Measurements from ENCODE around the gene SLC2A14.
"Not testable (repeated sequence)": the region's sequence is repeated elsewhere in the genome, so short reads cannot be mapped to it uniquely, and the experiment has no call there.

Gene SLC2A14

GRCh38 chr12:7806863-7807487, 65.7 kb downstream of the SLC2A14 start:
- H3K4me3 ChIP-seq (ENCODE audit: low read length): no peak overlapping the region
- no peak for DNase-seq (ENCODE audit: low read depth)
- peak; percentile 97 for TF ChIP-seq CTCF (conservative IDR thresholded peaks at IDR 0.05; ENCODE audit: low read depth, low read length)

GRCh38 chr12:7806319-7806718, 66.4 kb downstream of the SLC2A14 start:
- H3K4me3 ChIP-seq (ENCODE audit: low read length); DNase-seq (ENCODE audit: low read depth): not testable (repeated sequence)

DNA sequence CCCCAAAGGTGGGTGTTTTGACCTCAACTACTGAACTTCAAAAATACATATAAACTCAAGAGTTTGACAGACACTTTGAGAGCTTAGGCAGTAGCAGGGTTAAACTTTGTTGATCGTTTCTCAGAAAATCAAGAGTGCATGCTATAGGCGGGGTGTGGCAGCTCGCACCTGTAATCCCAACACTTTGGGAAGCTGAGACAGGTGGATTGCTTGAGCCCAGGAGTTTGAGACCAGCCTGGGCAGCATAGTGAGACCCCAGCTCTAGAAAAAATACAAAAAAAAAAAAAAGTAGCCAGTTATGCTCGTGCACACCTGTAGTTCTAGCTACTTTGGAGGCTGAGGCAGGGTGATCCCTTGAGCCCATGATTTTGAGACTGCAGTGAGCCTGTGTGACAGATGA, 71.3 kb downstream of the SLC2A14 start:
- no peak for TF ChIP-seq CTCF (conservative IDR thresholded peaks at IDR 0.05; ENCODE audit: low read depth, low read length)
- no peak overlapping the region for H3K4me3 ChIP-seq (ENCODE audit: low read length)
- no peak for DNase-seq (ENCODE audit: low read depth)

GRCh38 chr12:7798750-7799308, 73.9 kb downstream of the SLC2A14 start:
- DNase-seq (ENCODE audit: low read depth); H3K4me3 ChIP-seq (ENCODE audit: low read length): not testable (repeated sequence)

GRCh38 chr12:7797698-7798398, 74.9 kb downstream of the SLC2A14 start:
- no peak overlapping the region for H3K4me3 ChIP-seq (ENCODE audit: low read length)
- TF ChIP-seq CTCF (conservative IDR thresholded peaks at IDR 0.05; ENCODE audit: low read depth, low read length): no peak
- DNase-seq (ENCODE audit: low read depth): no peak

- H3K4me3 ChIP-seq (ENCODE audit: low read length); DNase-seq (ENCODE audit: low read depth): not testable (repeated sequence)
These were observed 75.4 kb downstream of the SLC2A14 start for GRCh38 chr12:7797269-7797668.

DNA sequence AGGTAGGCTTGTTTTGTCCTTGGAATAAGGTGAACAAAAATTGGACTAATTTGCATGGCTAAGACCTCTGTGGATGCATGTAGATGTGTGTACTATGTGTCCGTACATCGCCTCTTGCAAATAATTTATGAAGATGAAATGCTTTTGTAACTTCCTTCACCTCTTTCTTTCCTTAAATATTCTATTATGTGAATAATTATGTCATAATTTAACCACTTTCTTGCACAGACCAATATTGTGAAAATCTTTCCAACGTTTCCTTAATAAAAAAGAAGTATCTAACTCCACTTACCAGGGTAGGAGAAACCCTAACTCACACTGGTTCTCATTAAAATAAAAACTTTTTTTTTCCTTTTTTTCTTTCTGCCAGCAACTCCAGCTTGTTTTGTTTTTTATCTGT, 79.5 kb downstream of the SLC2A14 start:
- H3K4me3 ChIP-seq (ENCODE audit: low read length): no peak overlapping the region
- no peak for DNase-seq (ENCODE audit: low read depth)
- TF ChIP-seq CTCF (conservative IDR thresholded peaks at IDR 0.05; ENCODE audit: low read depth, low read length): no peak

GRCh38 chr12:7788884-7789528, 83.7 kb downstream of the SLC2A14 start, which contains the start of gene NANOG:
Gene NANOG (plus strand): TSS chr12:7789402. CDS start chr12:7789615, 213 bp downstream.
- DNase-seq (ENCODE audit: low read depth); H3K4me3 ChIP-seq (ENCODE audit: low read length): not testable (repeated sequence)

DNA sequence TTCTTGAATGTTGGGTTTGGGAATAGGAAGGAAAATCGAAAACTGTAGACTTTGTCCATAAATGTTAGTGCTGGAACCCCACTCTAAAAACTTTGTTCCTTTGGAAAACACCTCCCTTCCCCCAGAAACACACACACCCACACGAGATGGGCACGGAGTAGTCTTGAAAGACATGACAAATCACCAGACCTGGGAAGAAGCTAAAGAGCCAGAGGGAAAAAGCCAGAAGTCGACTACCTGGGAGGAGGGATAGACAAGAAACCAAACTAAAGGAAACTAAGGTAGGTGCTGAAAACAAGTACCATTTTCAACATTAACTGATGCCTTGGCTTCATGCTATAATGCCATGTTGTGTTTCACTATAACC, 84.4 kb downstream of the SLC2A14 start:
- H3K4me3 ChIP-seq (ENCODE audit: low read length): no peak overlapping the region
- TF ChIP-seq CTCF (conservative IDR thresholded peaks at IDR 0.05; ENCODE audit: low read depth, low read length): no peak
- no peak for DNase-seq (ENCODE audit: low read depth)
